CD4-positive, alpha-beta T cell treated with Interferon alpha-2 for 1 hour (primary cell): ENCODE measurements around the gene SLC44A2.

Experiments
- DNase-seq, 2 donors: peaks; one replicate each; pipeline ENCODE4 v3.0.0-alpha.2; 2020 to 2022

The SLC44A2 gene

DNA sequence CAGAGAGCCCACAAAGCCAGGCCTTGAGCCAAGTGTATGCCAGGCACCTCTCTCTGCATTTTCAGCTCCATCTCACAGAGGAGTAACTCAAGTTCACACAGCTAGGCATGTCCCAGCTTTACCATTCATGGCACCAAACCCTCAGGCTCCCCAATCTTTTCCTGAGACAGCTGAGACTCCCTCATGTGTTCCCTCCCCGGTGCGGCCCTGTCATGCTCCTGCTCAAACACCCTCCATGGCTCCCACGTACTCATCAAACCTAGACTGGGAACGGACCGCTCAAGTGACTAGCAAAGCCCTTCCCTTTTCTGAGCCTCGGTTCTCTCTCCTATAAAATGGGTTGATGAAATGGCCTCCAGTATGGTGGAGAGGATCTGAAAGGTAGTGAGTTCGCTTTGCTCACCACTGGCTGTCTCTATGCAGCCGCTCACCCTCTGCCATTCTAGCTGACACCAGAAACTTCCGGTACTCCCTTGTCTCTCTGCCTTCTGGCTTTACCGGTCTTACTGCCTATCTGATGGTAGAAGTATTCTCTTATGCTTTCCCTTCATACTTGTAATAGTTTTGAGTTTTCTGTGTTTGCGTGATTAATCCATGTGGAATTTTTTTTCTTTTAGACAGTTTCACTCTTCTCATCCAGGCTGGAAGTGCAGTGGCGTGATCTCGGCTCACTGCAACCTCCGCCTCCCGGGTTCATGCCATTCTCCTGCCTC, 7.8 kb upstream of the SLC44A2 start:
- DNase-seq, result no peak

DNA sequence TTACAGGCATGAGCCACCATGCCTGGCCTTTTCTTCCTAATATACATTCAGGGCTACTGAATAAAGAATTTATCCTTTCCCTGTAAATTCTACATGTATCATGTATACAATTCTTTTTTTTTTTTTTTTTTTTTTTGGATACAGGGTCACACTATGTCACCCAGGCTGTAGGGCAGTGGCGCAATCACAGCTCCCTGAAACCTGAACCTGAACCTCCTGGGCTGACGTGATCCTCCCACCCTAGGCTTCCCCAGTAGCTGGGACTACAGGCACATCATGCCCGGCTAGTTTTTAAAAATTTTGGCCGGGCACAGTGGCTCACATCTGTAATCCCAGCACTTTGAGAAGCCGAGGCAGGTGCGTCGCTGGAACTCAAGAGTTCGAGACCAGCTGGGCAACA, 6.5 kb upstream of the SLC44A2 start:
- no peak for DNase-seq

DNA sequence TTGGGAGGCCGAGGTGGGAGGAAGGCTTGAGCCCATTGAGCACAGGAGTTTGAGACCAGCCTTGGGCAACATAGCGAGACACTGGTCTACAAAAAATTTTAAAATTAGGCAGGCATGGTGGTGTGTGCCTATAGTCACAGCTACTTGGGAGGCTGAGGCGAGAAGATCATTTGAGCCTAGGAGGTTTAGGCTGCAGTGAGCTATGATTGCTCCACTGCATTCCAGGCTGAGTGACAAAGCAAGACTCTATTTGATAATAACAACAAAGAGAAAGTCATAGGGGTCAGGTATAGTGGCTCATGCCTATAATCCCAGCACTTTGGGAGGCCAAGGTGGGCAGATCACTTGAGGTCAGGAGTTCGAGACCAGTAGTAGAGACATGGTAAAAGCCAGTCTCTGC, 4.6 kb upstream of the SLC44A2 start:
- DNase-seq, result no peak

DNA sequence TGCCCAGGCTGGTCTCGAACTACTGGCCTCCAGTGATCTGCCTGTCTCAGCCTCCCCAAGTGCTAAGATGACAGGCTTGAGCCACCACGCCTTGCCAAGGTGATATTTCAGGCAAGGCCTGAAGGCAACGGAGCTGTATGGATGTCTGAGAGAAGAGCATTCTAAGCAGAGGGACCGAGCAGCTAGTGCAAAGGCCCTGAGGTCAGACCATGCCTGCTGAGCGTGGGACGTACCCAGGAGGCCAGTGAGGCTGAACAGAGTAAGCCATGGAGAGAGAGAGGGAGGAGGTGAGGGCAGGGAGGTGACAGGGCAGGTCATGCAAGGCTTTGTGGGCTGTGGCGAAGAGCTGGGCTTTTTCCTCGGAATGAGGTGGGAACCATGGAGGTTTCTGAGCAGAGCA, 3.4 kb upstream of the SLC44A2 start:
- DNase-seq, result no peak

DNA sequence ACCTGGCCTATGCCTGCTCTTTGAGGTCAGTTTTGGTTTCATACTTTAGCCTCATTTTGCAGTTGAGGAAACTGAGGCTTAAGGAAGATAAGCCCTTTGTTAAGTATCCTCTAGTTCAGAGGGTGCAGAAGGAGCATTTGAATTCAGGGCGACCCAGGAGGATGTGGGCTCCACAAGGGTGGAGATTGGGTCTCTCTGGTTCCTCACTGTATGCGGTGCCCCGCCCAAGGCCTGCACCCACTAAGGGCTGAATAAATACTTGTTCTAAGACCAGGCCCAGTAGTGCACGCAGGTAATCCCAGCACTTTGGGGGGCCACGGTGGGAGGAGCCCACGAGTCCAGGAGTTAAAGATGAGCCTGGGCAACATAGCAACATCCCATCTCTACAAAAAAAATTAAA, 768 bp upstream of the SLC44A2 start:
- DNase-seq, result peak in 1 of 2 donors; percentile 38

DNA sequence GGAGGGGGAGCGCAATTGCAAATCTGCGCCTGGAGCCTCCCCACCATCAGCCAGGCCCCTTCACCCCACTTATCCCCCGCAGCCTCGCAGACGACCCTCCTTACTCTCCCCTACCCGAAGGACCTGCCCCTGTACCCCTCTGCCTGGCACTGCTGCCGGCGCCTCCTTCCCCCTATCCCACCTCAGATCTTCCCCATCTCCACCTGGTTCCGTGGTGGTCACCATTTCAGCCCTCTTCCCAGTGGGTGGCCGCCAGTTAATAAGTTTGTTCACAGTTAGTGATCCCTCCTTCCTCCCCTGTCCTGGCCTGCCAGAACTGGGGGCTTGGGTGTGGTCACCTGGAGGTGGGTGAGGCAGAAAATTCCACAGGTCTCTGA, 397 bp downstream of the SLC44A2 start:
- no peak for DNase-seq

DNA sequence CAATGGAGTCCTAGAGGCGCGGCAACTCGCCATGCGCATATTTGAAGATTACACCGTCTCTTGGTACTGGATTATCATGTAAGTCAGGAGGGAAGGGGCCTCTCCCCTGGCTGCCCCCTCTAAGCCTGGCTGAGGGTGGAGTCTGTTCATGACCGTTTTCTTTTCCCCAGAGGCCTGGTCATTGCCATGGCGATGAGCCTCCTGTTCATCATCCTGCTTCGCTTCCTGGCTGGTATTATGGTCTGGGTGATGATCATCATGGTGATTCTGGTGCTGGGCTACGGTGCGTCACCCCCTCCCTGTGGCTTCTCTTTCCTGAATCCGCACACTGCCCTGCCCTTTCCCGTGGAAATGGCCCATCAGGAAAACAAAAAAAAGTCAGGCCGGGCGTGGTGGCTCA, 6.5 kb downstream of the SLC44A2 start:
- no peak for DNase-seq

DNA sequence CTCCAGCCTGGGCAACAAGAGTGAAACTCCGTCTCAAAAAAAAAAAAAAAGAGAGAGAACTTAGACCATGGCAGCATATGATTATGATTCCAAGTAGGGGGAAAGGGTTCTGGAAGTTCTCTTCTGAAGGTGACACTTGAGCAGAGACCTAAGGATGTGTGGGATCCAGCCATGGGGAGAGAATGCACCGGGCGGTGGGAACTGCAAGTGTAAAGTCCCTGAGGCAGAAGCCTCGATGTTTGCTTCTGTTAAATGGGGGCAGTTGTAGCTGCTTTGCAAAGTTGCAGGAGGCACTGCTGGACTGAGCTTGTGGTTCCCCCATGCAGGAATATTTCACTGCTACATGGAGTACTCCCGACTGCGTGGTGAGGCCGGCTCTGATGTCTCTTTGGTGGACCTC, 9.1 kb downstream of the SLC44A2 start:
- DNase-seq, result no peak

DNA sequence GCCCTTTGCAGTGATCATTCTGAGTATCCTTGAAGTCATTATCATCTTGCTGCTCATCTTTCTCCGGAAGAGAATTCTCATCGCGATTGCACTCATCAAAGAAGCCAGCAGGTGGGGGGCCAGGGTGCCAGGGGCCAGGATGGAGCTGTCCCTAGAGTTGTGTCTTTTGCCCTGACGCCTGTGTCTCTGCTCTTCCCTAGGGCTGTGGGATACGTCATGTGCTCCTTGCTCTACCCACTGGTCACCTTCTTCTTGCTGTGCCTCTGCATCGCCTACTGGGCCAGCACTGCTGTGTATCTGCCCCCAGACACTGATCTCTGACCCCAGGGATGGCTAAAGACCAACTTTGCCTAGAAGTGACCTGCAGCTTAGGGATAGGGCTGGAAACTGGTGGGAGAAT, 9.6 kb downstream of the SLC44A2 start:
- no peak for DNase-seq

DNA sequence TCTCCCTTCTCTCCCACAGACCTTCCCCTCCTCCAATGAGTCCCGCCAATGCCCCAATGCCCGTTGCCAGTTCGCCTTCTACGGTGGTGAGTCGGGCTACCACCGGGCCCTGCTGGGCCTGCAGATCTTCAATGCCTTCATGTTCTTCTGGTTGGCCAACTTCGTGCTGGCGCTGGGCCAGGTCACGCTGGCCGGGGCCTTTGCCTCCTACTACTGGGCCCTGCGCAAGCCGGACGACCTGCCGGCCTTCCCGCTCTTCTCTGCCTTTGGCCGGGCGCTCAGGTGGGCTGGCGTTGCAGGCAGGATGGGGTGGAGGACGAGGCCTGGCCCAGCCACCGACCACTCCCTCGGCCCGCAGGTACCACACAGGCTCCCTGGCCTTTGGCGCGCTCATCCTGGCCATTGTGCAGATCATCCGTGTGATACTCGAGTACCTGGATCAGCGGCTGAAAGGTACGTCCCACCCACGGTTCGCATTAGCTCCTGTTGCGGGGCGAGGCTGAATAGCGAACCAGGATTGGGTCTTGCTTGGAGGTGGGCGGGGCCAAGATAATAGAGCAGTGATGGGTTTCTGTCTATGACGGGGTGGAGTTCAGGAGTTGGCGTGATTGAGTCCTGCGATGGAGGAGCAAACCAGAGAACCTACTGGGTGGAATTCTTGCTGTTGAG, 11.1 kb downstream of the SLC44A2 start:
- DNase-seq, result no peak

DNA sequence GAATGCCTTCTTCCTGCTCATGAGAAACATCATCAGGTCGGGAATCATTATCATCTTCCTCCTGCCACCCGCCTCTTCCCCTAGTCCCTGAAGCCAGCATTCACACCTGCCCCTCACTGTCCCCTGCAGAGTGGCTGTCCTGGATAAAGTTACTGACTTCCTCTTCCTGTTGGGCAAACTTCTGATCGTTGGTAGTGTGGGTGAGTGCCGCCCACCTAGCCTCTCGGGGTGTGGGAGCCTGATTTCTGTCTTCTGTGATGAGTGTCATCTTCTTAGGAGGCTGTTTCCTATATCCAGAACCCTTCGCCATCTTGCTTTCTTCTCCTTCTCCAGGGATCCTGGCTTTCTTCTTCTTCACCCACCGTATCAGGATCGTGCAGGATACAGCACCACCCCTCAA, 12.5 kb downstream of the SLC44A2 start:
- no peak for DNase-seq

DNA sequence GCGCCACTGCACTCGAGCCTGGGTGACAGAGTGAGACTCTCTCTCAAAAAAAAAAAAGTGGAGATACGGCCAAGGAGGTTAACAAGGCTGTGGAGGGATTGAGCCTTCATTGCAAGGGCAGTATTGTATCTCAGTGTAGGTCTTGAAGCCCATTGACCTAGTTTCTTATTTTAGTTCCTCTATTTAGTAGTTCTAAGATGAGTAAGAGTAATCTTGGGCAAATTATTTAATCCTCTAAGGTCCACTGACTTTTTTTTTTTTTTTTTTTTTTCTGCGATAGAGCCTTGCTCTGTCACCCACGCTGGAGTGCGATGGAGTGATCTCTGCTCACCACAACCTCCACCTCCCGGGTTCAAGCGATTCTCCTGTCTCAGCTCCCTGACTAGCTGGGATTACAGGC, 14.5 kb downstream of the SLC44A2 start:
- no peak for DNase-seq

DNA sequence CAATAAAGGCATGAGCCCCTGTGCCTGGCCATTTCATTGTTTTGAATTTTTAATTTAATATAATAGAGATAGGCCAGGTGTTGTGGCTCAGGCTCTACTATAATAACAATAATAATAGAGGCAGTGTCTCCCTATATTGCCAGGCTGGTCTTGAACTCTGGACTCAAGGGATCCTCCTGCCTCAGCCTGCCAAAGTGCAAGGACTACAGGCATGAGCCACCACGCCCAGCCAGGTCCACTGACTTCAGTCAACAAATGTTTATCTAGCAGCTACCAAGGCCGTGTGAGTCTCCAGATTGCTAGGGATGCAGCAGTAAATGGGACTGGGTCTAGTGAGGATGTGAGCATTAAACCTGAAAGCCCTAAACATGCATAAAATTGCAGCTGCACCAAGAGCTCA, 15.0 kb downstream of the SLC44A2 start:
- no peak for DNase-seq

DNA sequence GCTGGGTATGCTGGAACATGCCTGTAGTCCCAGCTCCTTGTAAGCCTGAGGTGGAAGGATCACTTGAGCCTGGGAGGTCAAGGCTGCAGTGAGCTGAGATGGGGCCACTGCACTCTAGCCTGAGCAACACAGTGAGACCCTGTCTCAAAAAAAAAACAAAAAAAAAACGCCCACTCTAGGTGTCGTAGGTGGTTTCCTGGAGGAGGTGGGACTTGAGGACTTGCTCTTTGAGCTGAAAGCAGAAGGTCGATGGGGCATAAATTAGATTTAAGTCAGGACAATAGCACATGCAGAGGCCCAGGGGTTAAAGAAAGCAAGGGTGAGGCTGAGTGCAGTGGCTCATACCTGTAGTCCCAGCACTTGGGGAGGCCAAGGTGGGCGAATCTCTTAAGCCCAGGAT, 15.9 kb downstream of the SLC44A2 start:
- no peak for DNase-seq

DNA sequence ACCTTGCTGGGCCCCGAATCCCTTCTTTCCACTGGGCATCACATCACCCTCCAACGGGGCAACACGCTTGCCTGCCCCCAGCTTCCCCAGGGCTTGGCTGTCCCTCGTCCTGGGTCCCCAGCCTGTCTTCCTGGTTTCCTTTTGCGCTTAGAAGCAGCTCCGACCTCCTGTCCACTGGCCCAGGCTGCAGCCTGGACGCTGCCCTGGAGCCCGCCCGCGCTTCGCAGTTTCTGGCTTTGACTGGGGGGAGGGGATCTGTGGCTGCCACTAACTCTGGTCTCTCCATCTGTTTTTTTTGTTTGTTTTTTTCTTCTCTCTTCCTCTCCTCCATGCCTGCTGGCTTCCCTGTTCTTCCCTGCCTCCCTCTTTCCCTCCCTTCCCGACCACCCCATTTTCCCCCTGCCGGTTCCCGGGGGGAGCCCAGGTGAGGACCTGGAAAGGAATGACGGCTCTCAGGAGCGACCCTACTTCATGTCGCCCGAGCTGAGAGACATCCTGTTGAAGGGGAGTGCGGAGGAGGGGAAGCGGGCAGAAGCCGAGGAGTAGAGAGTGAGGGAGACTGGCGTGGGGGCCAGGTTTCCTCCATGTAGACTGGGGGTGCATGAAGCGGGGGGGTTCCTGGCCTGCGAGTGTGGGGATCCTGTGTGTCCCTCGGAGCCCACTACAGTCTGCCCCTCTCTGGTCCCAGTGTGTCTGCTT, 17.3 kb downstream of the SLC44A2 start:
- no peak for DNase-seq

DNA sequence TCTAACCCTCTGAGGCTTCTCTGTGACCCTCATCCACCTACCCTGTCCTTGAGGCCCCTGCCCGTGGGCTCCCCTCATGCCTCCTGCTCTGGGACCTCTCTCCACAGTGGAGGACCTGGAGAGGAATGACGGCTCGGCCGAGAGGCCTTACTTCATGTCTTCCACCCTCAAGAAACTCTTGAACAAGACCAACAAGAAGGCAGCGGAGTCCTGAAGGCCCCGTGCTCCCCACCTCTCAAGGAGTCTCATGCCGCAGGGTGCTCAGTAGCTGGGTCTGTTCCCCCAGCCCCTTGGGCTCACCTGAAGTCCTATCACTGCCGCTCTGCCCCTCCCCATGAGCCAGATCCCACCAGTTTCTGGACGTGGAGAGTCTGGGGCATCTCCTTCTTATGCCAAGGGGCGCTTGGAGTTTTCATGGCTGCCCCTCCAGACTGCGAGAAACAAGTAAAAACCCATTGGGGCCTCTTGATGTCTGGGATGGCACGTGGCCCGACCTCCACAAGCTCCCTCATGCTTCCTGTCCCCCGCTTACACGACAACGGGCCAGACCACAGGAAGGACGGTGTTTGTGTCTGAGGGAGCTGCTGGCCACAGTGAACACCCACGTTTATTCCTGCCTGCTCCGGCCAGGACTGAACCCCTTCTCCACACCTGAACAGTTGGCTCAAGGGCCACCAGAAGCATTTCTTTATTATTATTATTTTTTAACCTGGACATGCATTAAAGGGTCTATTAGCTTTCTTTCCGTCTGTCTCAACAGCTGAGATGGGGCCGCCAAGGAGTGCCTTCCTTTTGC, 18.0 kb downstream of the SLC44A2 start:
- DNase-seq, result no peak

DNA sequence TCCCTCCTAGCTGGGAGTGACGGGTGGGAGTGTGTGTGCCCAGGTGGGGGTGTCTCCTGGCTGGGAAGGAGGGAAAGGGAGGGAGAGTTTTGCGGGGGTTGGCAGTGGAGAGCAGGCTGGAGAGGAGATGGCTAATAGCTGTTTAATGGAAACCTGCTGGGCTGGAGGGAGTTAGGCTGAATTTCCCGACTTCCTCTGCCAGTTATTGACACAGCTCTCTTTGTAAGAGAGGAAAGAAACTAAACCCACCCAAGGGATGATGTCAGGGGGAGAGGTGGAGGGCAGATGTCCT, 18.6 kb downstream of the SLC44A2 start:
- DNase-seq, result no peak

DNA sequence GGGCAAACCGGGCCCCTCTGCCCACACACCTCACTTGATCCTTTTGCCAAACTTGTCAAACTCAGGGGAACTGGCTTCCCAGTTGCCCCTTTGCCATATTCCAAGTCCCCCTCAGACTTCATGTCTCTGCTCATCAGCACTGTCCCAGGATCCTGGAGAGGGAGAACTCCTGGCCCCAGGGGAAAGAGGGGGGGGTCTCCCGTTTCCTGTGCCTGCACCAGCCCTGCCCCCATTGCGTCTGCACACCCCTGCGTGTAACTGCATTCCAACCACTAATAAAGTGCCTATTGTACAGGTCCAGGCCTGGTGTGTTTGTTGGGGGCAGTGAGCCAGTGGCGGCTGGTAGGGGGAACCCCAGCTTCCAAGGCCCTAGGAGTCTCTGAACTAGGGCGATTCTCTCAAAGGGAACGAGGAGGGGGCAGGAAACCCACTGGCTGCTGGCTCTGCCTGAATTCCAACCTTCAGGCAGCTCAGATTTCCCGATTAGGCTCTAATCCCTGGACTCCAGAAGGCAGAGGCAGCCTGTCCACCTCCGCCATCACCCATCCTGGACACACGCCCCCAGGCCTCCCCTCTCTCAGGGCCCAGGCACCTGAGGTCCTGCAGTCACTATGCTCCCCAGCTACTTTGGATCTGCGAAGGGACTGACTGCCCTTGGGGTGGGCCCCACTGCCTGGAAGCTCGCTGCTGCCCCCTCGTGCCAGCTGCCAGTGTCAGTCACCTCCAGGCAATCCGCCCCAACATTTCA, 19.1 kb downstream of the SLC44A2 start:
- DNase-seq, result peak; percentile 81 to 86

DNA sequence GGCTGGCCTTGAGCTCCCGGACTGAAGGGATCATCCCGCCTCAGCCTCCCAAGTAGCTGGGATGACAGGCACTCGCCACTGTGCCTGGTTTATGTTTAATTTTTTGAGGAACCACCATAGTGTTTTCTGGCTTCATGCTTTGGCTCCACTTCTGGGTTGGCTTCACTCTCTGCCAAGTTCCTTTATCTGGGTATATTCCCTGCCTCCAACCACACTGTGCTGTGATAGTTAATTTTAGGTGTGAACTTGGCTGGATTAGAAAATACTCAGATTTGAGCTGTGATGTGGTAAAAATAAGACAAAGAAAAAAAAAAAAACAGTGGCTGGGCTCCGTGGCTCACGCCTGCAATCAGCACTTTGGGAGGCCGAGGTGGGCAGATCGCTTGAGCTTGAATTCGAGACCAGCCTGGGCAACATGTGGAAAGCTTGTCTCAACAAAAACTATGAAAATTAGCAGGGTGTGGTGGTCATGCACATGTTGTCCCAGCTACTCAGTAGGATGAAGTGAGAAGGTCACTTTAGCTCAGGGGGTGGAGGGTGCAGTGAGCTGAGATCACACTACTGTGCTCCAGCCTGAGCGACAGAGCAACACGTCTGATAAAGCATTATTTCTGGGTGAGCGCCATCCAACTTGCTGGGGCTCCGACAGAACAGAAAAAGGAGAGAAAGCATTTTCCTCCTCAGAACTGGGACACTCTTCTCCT, 21.3 kb downstream of the SLC44A2 start:
- no peak for DNase-seq

DNA sequence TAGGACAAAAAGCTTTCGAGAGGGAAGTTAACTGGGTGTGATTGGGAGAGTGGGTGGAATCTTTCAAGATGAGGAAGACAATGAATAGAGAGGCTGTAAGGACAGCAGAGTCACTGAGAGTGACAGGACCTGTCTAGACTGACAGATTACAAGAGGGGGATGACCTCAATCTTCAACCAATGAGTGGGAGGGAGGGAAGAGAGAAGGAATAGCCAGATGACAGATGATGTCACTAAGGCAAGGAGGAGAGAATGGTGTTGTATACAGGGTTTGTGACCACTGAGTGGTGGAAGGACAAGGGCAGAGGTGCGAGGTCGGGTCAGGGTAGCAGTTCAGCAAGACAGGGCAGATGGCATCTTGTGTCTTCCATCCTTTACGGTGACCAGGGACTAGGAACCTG, 23.0 kb downstream of the SLC44A2 start:
- no peak for DNase-seq

DNA sequence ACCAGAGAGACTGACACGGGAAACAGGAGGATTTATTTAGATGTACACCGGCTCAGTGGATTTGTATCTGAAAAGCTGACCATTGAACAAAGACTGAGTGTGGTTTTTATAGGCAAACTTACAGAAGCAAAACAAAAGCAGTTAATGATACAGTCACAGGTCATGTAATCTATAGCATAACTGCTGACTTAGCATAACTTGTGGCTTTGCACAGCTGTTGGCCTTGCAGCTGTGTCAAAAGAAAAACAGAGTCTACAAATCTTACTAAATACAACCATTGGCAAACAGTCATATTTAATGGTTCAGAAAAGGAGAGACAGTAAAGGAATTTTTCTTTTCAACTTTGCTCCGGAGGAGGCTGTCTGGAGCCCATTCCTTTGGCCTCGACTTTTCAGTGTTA, 26.5 kb downstream of the SLC44A2 start:
- no peak for DNase-seq

DNA sequence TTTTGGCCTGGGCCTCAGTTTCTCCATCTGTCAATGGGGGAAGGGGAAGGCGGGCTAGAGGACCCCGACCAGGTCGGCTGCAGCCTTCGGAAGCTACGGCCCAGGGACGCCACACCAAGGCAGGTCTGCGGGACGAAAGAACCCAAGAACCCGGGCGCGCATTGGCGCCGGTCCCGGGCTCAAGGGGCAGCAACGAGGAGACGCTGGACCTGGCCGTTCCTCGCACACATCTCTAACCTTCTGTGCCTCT, 28.1 kb downstream of the SLC44A2 start:
- DNase-seq, result no peak
